ENCODE results near the gene MAD2L1.

- TF ChIP-seq, protein P1, sequence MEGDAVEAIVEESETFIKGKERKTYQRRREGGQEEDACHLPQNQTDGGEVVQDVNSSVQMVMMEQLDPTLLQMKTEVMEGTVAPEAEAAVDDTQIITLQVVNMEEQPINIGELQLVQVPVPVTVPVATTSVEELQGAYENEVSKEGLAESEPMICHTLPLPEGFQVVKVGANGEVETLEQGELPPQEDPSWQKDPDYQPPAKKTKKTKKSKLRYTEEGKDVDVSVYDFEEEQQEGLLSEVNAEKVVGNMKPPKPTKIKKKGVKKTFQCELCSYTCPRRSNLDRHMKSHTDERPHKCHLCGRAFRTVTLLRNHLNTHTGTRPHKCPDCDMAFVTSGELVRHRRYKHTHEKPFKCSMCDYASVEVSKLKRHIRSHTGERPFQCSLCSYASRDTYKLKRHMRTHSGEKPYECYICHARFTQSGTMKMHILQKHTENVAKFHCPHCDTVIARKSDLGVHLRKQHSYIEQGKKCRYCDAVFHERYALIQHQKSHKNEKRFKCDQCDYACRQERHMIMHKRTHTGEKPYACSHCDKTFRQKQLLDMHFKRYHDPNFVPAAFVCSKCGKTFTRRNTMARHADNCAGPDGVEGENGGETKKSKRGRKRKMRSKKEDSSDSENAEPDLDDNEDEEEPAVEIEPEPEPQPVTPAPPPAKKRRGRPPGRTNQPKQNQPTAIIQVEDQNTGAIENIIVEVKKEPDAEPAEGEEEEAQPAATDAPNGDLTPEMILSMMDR (IDR thresholded peaks at IDR 0.05; ENCODE audit: low read depth, low read length), result no peak
- no peak for TF ChIP-seq EZH2phosphoT487 (IDR thresholded peaks at IDR 0.05; ENCODE audit: low read depth)
These were observed 12.7 kb downstream of the MAD2L1 start for GRCh38 chr4:120053911-120054310.

Measured in OCI-LY3 (cell line).